IPS-NIHi7 (cell line): Measurements from ENCODE around the gene ADAMTS12.
"Not testable (repeated sequence)": the region's sequence is repeated elsewhere in the genome, so short reads cannot be mapped to it uniquely, and the experiment has no call there.

Experiments used
- DNase-seq: peaks from one replicate; pipeline ENCODE4 v3.0.0; 2012; ENCODE audit warnings: mixed read lengths; ENCODE audit errors: extremely low spot score

ADAMTS12 gene, protein sequence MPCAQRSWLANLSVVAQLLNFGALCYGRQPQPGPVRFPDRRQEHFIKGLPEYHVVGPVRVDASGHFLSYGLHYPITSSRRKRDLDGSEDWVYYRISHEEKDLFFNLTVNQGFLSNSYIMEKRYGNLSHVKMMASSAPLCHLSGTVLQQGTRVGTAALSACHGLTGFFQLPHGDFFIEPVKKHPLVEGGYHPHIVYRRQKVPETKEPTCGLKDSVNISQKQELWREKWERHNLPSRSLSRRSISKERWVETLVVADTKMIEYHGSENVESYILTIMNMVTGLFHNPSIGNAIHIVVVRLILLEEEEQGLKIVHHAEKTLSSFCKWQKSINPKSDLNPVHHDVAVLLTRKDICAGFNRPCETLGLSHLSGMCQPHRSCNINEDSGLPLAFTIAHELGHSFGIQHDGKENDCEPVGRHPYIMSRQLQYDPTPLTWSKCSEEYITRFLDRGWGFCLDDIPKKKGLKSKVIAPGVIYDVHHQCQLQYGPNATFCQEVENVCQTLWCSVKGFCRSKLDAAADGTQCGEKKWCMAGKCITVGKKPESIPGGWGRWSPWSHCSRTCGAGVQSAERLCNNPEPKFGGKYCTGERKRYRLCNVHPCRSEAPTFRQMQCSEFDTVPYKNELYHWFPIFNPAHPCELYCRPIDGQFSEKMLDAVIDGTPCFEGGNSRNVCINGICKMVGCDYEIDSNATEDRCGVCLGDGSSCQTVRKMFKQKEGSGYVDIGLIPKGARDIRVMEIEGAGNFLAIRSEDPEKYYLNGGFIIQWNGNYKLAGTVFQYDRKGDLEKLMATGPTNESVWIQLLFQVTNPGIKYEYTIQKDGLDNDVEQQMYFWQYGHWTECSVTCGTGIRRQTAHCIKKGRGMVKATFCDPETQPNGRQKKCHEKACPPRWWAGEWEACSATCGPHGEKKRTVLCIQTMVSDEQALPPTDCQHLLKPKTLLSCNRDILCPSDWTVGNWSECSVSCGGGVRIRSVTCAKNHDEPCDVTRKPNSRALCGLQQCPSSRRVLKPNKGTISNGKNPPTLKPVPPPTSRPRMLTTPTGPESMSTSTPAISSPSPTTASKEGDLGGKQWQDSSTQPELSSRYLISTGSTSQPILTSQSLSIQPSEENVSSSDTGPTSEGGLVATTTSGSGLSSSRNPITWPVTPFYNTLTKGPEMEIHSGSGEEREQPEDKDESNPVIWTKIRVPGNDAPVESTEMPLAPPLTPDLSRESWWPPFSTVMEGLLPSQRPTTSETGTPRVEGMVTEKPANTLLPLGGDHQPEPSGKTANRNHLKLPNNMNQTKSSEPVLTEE (N-terminal part only)

DNA sequence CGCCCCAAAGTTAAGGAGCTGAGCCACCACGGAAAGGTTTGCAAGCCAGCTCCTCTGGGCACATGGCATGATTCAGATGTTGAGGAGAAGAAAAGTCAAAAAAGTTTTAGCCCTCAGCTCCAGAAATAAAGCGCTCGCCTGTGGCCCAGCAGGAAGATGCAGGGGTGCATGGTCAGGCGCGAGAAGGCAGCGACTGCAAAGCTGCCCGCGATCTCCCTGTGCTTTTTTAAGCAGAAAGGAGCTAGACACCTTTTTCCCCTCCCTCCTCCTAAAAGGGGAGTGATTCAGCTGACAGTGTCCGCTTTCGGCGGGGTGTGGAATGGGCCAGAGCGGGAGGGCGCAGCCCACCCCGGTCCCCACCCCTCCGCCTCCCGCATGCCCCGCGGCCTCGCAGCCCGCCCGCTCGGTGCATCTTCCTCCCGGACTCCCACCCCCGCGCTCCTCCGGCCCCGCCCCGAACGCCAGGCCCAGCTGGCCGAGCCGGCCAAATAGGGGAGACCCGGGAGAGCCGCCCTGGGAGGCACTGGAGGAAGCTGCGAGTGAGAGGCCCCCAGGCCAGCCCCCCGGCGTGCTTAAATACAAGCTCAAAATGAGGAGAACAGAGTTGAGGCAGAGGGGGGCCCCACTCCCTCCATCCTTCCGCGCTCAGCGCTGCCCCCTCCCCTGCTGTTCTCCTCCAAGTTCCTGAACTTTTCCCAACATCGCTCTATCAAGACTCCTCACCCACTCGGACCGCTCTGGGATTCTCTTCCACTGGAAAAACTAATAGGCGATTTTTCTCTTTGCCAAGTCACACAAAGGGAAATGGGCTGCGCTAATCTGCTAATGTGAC, at the start of gene ADAMTS12:
TSS of gene ADAMTS12 (minus strand) at position 203 of the 832 bp plus-strand sequence. CDS start at position 69, 134 bp downstream.
- peak; percentile 87 for DNase-seq

DNA sequence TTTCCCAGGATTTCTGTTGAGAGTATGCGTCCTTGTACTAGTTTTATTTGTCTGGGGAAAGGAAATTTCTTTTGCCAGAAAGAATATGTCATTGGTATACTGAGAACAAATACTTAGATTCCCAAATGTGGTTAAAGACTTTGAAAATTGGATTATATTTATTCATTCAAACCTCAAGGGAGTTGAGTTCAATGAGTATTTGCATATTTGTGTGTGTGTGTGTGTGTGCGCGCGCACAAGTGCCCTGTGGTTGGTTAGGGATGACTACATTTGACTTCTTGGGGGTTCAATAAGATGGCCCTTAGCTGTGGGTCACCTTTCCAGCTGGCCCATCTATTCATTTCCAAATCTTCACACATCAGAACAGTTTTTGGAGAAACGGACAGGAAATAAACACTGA, 49.3 kb upstream of the ADAMTS12 start:
- no peak for DNase-seq

DNA sequence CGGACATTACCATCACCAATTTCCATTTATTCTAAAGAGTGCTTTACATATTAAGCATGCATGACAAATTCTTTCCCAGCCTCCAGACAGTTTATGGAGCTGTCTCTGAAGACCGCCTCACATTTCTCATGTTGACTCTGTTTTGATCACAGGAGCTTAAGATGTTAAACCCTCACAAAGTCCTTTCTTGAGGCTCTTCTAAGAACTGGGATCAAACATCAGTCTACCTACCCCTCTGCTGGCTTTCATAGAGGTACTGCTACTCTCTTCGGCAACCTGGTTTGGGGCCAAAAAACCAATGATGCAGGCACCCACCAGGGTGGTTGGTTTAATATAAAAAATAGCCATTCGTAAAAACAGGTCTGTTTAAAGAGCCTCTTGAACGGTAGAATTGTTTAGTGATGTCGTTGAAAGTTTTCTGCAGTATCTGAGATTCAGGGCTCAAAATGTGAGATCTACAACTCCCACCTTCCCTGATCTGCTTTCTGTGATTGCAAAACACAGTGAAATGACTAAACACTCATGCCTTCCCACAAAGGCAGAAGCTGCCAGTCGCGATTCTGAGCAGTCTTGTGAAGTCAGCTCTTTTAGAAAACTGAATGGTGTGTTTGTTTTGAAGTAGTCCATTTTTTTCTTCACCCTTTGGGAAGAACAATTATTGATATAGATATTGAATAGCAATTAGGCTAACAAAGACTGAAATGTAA, 47.9 kb upstream of the ADAMTS12 start:
- DNase-seq, result no peak

DNA sequence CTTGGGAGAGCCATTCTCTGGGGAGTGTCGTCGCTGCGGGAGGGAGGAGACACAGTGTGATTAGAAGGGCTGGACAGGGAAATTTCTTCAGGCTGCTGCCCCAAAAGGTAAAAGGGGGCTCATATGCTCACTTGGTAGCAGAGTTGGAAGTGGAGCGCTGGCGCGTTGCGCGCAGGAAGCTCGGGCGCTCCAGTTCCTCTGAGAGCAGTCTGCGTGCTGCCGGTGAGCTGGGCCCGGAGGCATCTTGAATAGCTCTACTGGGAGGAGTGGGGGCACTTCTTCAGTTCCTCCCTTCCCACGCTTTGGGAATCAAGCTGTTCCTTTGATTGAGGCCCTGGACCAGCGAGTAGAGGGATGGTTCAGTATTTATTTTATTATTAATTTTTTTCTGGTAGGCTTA, 47.1 kb upstream of the ADAMTS12 start:
- no peak for DNase-seq

DNA sequence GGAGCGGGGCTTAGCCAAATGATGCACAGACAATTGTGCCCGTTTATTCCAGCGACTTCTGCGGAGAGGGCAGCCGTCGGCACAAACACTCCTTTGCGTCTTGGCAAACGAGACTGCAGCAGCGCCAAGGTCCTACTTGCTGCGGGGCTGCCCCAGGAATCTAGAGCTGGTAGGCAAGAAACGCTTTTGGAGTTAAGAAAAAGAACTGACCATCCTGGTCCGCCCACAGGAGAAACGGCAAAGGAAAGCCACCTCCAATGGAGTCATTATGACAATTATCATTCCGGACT, 46.7 kb upstream of the ADAMTS12 start:
- DNase-seq, result no peak

DNA sequence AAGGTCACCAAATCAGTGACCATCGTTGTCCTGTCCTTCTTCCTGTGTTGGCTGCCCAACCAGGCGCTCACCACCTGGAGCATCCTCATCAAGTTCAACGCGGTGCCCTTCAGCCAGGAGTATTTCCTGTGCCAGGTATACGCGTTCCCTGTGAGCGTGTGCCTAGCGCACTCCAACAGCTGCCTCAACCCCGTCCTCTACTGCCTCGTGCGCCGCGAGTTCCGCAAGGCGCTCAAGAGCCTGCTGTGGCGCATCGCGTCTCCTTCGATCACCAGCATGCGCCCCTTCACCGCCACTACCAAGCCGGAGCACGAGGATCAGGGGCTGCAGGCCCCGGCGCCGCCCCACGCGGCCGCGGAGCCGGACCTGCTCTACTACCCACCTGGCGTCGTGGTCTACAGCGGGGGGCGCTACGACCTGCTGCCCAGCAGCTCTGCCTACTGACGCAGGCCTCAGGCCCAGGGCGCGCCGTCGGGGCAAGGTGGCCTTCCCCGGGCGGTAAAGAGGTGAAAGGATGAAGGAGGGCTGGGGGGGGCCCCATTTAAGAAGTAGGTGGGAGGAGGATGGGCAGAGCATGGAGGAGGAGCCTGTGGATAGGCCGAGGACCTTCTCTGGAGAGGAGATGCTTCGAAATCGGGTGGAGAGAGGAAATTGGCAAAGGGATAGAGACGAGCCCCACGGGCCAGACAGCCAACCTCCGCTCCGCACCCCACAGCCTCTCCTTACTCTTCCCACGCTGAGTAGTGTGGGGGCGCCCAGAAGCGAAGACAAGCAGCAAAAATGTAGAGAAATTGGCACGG, 46.1 kb upstream of the ADAMTS12 start:
- DNase-seq, result no peak

DNA sequence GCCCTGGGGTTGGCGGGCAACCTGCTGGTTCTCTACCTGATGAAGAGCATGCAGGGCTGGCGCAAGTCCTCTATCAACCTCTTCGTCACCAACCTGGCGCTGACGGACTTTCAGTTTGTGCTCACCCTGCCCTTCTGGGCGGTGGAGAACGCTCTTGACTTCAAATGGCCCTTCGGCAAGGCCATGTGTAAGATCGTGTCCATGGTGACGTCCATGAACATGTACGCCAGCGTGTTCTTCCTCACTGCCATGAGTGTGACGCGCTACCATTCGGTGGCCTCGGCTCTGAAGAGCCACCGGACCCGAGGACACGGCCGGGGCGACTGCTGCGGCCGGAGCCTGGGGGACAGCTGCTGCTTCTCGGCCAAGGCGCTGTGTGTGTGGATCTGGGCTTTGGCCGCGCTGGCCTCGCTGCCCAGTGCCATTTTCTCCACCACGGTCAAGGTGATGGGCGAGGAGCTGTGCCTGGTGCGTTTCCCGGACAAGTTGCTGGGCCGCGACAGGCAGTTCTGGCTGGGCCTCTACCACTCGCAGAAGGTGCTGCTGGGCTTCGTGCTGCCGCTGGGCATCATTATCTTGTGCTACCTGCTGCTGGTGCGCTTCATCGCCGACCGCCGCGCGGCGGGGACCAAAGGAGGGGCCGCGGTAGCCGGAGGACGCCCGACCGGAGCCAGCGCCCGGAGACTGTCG, 45.4 kb upstream of the ADAMTS12 start:
- DNase-seq, result no peak

DNA sequence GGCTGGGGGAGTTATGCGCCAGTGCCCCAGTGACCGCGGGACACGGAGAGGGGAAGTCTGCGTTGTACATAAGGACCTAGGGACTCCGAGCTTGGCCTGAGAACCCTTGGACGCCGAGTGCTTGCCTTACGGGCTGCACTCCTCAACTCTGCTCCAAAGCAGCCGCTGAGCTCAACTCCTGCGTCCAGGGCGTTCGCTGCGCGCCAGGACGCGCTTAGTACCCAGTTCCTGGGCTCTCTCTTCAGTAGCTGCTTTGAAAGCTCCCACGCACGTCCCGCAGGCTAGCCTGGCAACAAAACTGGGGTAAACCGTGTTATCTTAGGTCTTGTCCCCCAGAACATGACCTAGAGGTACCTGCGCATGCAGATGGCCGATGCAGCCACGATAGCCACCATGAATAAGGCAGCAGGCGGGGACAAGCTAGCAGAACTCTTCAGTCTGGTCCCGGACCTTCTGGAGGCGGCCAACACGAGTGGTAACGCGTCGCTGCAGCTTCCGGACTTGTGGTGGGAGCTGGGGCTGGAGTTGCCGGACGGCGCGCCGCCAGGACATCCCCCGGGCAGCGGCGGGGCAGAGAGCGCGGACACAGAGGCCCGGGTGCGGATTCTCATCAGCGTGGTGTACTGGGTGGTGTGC, 44.7 kb upstream of the ADAMTS12 start, which contains the start of gene RXFP3:
TSS of gene RXFP3 (plus strand) at position 6 of the 636 bp plus-strand sequence. CDS start at position 361, 355 bp downstream.
- DNase-seq, result peak; percentile 50

DNA sequence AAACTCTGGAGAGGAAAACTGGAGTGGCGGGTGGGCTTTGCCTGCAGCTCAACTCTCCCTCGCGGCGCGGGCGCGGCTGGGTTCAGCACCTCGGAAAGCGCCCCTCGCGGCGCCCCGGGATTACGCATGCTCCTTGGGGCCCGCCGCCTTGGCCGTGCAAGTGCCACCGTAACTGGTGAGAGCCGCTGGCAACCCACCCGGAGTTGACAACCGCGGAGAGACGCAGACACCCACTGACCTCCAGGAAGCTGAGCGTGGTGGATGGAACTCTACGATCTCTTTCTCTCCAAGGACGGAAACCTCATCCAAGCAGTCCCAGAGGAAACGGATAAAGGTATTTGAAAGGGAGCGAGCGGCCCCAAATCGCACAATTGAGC, 44.2 kb upstream of the ADAMTS12 start:
- peak; percentile 87 for DNase-seq

DNA sequence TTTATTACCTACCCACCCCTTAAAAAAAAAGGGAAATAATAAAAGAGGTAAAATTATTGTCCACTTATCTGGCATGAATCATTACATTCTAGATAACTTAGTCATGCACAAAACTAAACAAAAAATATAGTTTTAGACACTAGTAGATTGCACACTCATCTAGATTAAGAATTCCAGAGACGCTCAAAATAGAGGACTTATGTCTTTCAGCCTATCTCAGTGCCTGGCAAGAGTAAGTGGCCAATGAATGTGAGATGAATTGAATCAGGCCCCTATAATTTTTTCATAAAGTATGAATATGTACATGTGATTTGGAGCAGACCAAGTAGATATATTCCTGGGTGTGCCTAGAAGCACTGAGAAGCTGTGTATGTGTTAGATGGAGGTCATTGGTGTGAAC, 42.4 kb upstream of the ADAMTS12 start:
- no peak for DNase-seq

DNA sequence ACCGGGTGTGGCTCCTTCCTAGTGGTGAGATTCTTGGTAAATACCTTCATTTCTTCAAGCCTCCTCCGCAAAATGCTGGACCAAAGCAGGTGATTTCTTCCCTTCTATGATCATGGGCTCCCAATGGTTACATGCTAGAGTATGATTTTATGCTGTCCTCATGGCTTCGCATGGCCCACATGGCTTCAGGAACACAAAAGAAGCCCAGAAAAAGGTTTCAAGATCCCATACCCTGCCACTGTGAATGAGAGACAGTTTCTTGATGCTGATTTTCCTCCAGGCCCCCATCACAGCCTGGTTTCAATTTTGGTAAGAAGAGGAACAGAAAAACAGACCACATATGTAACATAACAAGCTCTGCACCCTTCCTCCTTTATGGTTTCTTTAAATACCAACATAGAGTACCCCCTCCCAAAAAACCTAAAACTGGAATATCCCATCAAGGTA, 42.0 kb upstream of the ADAMTS12 start:
- no peak for DNase-seq

DNA sequence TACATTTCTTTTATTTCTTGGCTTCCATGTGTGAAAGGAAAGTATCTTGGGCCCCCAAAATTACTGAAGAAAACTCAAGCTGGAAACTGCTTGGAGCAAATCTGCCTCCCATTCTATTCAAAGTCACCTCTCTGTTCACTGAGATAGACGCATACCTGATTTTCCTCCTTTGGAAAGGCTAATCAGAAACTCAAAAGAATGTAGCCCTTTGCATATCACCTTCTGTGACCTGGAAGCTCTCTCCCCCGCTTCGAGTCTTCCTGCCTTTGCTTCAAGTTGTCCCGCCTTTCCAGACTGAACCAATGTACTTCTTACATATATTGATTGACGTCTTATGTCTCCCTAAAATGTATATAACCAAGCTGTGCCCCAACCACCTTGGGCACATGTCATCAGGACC, 39.3 kb upstream of the ADAMTS12 start:
- no peak for DNase-seq

DNA sequence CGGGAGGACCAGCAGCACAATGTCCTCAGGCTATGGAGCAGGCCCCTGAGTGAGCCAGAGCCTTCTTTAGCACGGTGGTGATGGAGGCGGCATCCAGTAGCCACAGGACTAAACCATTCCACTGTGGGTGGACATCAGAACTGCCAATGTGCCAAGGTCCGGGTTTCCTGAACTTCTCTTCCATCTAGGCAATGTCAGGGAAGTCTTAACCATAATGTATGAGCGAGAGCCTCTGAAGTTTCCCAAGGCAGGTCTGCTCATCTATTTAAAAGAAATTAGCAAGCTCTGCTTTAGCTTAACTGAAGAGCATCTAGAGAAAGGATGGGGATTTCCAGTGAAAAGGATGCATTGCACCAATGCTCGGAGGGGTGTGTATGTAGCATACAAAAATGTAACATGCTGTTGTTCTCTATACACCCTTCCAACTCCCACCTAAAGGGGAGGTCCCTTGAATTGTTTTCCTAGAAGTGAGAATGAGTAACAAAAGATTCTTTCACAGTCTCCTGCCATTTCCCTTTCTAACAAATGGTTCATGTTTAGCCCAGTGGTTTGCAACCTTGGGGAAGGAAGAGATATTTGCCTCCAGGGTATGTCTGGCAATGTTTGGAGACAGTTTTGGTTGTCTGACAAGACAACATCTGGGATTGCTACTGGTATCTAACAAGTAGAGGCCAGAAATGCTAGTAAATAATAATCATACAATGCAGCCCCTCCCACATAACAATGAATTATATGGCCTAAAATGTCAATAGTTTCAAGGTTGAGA, 38.3 kb upstream of the ADAMTS12 start:
- no peak for DNase-seq

DNA sequence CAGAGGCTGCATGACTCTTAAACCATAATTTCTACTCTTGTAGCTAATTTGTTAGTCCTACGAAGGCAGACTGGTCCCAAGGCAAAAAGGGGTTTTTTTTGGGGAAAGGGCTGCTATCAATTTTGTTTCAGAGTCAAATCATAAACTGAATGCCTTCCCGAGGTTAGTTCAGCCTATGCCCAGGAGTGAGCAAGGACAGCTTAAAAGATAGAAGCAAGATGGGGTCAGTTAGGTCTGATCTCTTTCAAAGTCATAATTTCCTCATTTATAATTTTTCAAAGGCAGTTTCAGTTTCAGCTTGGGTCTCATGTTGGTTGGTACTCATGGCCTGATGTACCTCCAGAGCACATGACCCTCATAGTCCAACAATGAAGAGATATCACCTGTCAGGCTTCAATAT, 36.5 kb upstream of the ADAMTS12 start:
- no peak for DNase-seq

DNA sequence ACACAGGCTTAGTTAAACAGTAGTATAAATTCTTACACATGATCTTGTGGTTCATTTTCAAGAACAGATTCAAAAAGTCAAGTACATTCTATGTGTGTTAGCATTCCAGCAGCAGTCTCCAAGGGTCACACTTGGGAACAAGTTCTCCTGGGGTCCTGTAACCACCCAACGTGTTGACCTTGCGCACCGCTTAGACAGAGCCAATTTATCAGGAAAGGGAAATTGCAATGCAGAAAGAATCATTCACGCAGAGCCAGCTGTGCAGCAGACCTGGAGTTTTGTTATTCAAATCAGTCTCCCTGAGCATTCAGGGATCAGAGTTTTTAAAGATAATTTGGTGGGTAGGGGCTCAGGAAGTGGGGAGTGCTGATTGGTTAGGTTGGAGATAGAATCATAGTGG, 35.9 kb upstream of the ADAMTS12 start:
- DNase-seq, result no peak

DNA sequence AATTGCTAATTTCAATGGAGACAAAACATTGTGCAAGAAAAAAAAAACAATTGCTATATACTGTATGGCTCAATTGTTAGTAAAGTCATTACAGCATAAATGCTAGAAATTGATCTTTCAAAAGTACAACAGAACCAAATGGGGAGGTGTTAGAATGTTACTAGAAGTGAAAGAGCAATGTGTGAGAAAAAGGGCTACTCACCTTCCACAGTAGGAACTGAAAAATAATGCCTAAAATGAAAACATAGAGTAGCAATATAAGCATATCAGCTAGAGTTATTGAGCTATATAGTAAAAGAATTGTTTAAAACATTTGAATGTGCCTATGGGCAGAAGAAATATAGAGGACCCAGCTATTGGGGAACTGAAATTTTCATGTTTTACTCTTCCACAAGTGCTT, 33.5 kb upstream of the ADAMTS12 start:
- DNase-seq, result no peak

DNA sequence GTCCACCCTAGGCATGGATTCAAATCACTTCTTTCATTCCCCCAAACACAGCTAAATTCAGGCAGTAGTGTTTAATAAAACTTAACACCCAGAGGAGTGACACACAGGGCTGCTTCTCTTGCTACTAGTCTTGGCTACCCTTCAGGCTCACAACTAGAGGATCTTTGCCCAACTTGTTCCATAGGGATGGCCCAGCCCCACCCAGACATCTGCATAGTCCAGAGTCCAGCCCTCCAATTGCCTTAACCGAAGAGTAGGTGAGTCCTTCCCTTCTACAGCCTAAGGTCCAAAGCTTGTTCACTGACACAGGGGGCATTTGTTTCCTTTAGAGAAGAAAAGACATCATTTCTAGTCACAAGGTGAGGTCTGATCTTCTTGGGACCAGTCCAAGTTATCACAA, 29.2 kb upstream of the ADAMTS12 start:
- DNase-seq, result no peak

DNA sequence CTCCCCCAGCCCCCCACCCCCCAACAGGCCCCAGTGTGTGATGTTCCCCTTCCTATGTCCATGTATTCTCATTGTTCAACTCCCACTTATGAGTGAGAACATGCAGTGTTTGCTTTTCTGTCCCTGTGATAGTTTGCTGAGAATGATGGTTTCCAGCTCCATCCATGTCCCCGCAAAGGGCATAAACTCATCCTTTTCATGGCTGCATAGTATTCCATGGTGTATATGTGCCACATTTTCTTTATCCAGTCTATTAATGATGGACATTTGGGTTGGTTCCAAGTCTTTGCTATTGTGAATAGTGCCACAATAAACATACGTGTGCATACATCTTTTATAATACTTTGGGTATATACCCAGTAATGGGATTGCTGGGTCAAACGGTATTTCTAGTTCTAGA, 23.1 kb upstream of the ADAMTS12 start:
- not testable (repeated sequence) for DNase-seq
